RWPE2 (cell line): ENCODE measurements around the gene RBM4.

Experiments
- ATAC-seq: fragments of 200-7000 bp; cut with Tn5 transposase; 3 replicates; pipeline ENCODE4 v1.9.1; 2021; ENCODE audit warnings: low read depth
- DNase-seq: peaks from one replicate; pipeline ENCODE4 v3.0.0-alpha.2; 2020; ENCODE audit warnings: low spot score
- H3K27ac ChIP-seq: fragments of 450-650 bp; 2 replicates; pipeline ENCODE4 v1.5.1; 2017; ENCODE audit warnings: mild to moderate bottlenecking; ENCODE audit not compliant: poor library complexity, severe bottlenecking
- H3K27me3 ChIP-seq: fragments of 250-450 bp; sonication (Bioruptor Pico); 2 replicates; pipeline ENCODE4 v1.5.1; 2021; ENCODE audit warnings: mild to moderate bottlenecking, moderate library complexity; ENCODE audit not compliant: insufficient read depth, poor library complexity, severe bottlenecking
- H3K36me3 ChIP-seq: fragments of 250-450 bp; sonication (Bioruptor Pico); 2 replicates; pipeline ENCODE4 v1.5.1; 2020; ENCODE audit warnings: low read depth, mild to moderate bottlenecking, moderate library complexity
- H3K4me1 ChIP-seq: fragments of 250-450 bp; sonication (Bioruptor Pico); 2 replicates; pipeline ENCODE4 v1.5.1; 2021; ENCODE audit warnings: mild to moderate bottlenecking, moderate library complexity; ENCODE audit not compliant: insufficient read depth, poor library complexity, severe bottlenecking
- H3K4me3 ChIP-seq: fragments of 250-450 bp; sonication (Bioruptor Pico); 2 replicates; pipeline ENCODE4 v1.5.1; 2021; ENCODE audit warnings: mild to moderate bottlenecking, moderate library complexity; ENCODE audit not compliant: severe bottlenecking
- H3K9me3 ChIP-seq: fragments of 250-450 bp; sonication (Bioruptor Pico); 2 replicates; pipeline ENCODE4 v1.5.1; 2021; ENCODE audit warnings: mild to moderate bottlenecking, moderate library complexity; ENCODE audit not compliant: severe bottlenecking
- TF ChIP-seq, protein P1 (sequence below): fragments of 450-650 bp; IDR thresholded peaks from one replicate; pipeline ENCODE4 v1.5.1; 2017; ENCODE audit warnings: mild to moderate bottlenecking, moderate library complexity; ENCODE audit not compliant: poor library complexity, severe bottlenecking

RBM4 gene

DNA sequence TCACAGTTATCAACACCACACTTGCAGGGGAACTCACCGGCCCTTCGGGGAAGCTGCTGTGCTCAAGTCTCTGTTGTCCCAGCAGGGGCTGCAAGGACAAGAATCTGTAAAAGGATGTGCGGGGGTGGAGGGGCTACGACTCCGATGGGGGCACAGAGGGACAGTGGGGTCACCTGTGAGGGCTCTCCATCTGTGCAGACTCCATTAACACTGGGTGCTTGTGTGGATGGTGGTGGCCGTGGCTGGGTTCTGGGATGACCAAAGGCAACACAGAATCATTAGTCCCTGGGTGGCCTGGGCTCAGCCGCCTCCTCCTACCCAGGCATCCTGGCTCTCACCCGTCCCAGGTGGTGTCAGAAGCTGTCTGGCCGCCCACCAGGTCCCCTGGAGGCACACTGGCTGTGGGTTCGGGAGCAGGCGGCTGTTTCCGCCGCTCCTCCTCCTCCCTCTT is 49.4 kb downstream of the RBM4 start:
- Histone ChIP-seq H3K36me3 (0 out of 2 replicates have a peak, but pooled peaks cover 8% of the 10 kb centered on the region), H3K4me1 (peaks cover 14% of the 10 kb centered on the region), H3K27ac (peak overlapping the region; percentile 82), H3K4me3 (no peak overlapping the region), H3K27me3 (no peaks in the 10 kb centered on the region), H3K9me3 (no peaks in the 10 kb centered on the region)
- DNase-seq (no peak), ATAC-seq (no peak)
- TF ChIP-seq, protein P1, sequence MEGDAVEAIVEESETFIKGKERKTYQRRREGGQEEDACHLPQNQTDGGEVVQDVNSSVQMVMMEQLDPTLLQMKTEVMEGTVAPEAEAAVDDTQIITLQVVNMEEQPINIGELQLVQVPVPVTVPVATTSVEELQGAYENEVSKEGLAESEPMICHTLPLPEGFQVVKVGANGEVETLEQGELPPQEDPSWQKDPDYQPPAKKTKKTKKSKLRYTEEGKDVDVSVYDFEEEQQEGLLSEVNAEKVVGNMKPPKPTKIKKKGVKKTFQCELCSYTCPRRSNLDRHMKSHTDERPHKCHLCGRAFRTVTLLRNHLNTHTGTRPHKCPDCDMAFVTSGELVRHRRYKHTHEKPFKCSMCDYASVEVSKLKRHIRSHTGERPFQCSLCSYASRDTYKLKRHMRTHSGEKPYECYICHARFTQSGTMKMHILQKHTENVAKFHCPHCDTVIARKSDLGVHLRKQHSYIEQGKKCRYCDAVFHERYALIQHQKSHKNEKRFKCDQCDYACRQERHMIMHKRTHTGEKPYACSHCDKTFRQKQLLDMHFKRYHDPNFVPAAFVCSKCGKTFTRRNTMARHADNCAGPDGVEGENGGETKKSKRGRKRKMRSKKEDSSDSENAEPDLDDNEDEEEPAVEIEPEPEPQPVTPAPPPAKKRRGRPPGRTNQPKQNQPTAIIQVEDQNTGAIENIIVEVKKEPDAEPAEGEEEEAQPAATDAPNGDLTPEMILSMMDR = no peak

DNA sequence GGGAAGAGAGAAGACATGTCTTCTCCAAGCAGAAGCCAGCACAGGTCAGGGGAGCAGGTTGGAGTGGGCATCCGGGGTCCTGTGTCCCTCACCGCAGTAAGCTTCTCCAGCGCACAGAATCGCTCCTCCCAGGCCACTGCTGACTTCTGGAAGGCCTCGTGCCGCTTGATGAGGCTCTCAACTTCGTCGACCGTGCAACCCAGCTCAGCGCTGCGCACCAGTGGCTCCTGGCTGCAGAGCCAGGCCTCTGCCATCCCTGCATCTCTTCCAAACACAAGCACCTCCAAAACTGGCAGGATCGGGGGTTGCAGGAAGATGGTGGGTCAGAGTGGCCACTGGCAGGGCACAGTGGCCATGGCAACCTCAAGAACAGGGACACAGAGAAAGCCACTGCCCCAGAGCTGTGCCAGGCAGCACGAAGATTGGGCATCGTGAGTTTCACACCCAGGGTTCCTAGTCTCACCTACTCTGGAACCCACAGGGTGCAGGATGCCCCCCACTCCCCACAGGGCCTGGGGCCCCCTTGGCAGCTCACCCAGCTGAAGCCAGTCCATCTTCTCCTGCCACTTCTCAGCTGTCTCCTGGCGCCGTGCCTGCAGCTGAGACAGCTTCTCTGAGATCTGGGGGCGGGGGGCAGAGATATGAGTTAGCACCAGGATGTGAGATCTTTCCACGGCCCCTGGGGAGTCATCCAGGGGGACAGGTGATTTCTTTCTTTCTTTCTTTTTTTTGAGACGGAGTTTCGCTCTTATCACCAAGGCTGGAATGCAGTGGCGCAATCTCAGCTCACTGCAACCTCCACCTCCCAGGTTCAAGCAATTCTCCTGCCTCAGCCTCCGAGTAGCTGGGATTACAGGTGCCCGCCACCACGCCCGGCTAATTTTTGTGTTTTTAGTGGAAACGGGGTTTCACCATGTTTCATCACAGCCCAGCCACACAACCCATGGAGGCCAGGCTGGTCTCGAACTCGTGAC is 50.3 kb downstream of the RBM4 start:
- Histone ChIP-seq H3K36me3 (peaks cover 14% of the 10 kb centered on the region; the same call in 1 of the 2 replicates), H3K4me3 (no peak overlapping the region), H3K27ac (no peak overlapping the region), H3K9me3 (no peaks in the 10 kb centered on the region), H3K4me1 (peaks cover 14% of the 10 kb centered on the region), H3K27me3 (no peaks in the 10 kb centered on the region)
- TF ChIP-seq, protein P1 = no peak
- DNase-seq = no peak
- ATAC-seq = no peak

DNA sequence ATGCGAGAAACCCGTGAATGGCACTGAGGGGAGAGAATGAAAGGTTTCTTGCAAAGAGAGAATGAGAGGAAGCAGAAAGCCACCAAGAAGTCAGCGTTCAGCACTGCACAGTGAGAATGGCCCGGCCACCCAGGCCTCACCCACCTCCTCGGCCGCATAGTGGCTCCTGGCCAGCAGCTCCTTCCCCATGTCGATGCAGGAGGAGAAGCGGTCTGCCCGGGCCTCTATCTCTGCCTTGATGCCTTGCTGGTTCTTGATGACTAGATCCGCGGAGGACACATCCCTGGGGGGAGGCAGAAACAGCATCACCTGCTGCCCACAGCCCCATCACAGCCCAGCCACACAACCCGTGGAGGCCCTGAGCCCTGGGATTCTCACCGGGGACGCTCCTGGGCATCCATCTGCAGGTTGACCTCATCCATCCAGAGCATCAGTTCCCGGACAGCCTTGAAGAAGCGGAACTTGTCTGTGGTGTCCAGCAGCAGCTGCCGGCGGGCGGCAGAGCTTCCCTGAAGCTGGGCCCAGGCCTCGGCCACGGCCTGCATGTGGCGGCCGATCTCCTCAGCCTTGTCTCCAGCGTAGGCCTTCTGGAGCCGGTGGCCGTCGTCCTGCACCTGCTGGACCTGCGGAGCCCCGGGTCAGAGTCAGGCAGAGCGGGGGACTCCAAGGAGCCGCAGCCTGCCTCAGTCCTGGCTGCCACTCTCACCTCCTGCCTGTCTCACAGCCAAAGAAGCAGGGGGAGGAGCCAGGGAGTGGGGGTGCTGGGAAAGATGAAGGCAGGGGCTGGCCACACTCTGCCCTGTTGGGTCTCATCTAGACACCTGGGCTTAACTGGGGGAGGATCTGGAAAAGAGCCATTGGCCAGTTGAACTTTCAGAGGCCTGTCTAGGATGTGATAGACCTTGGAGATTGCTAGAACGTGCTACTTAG is 51.4 kb downstream of the RBM4 start:
- TF ChIP-seq, protein P1 = no peak
- DNase-seq = no peak

DNA sequence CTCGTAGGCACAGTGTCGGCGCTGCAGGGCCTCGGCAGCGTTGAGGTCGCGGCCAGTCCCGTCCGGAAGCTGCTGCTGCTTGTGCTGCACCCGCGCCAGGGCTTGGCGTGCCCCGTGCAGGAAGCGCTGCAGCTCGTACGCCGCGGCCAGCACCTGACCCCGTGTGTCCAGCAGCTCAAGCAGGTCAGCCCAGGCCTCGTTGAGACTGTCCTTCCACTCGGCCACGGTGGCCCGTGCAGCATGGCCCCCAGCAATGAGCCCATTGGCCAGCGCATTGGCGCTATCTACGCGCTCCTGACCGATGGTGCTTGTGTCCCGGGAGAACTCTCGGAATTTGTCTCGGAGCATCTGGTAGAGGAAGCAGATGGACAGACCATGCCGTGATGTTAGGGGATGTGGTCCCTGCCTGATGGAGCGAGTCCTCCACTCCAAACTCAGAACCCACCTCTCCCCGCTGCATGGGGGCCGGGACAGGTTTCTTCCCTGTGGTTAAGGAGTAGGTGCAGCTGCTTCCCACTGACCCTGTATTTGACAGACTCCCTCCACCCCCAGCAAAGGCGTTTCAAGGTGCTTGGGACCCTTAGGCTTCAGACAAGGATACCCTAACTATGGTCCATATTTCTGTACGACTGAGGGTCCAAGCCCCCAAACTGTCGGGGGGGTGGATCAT is 52.9 kb downstream of the RBM4 start:
- no peaks in the 10 kb centered on the region for H3K9me3 ChIP-seq
- H3K27me3 ChIP-seq = no peaks in the 10 kb centered on the region
- DNase-seq = no peak
- no peak overlapping the region for H3K4me3 ChIP-seq
- TF ChIP-seq, protein P1 = no peak
- no peak for ATAC-seq
- H3K4me1 ChIP-seq = peaks cover 7% of the 10 kb centered on the region
- no peak overlapping the region for H3K27ac ChIP-seq
- H3K36me3 ChIP-seq = peaks cover 14% of the 10 kb centered on the region; the same call in 1 of the 2 replicates

More for the DNA sequence above, 51.4 kb downstream of the RBM4 start:
- no peak for ATAC-seq
- H3K4me1 ChIP-seq = peaks cover 14% of the 10 kb centered on the region
- H3K4me3 ChIP-seq = no peak overlapping the region
- no peaks in the 10 kb centered on the region for H3K9me3 ChIP-seq
- H3K36me3 ChIP-seq = peaks cover 14% of the 10 kb centered on the region; the same call in 1 of the 2 replicates
- H3K27me3 ChIP-seq = no peaks in the 10 kb centered on the region
- H3K27ac ChIP-seq = no peak overlapping the region
